SK-N-MC (cell line): ENCODE data around the gene PPP4R3B.
A peak's percentile ranks its signal among the peaks of the same experiment; 100 is the strongest.
"Not testable (repeated sequence)": the region's sequence is repeated elsewhere in the genome, so short reads cannot be mapped to it uniquely, and the experiment has no call there.

ENCODE experiments used
- DNase-seq: peaks from one replicate; pipeline ENCODE4 v3.0.0-alpha.2; 2011; ENCODE audit warnings: low read depth, low spot score
- H3K27ac ChIP-seq: fragments of 200-600 bp; sonication (generic); 2 replicates; pipeline ENCODE4 v1.5.1; 2016; ENCODE audit warnings: mixed run types
- H3K36me3 ChIP-seq: fragments of 200-600 bp; sonication (generic); 2 replicates; pipeline ENCODE4 v1.6.1; 2017; ENCODE audit warnings: antibody characterized with exemption, low read length, mixed read lengths; ENCODE audit not compliant: insufficient read depth
- H3K4me3 ChIP-seq: fragments of 200-600 bp; sonication (generic); 2 replicates; pipeline ENCODE4 v1.5.1; 2016
- H3K9ac ChIP-seq: fragments of 200-600 bp; sonication (generic); 2 replicates; pipeline ENCODE4 v1.8.0; 2017; ENCODE audit warnings: mixed run types, mixed read lengths; ENCODE audit not compliant: insufficient read length
- H3K9me3 ChIP-seq: fragments of 200-600 bp; sonication (generic); 2 replicates; pipeline ENCODE4 v1.6.1; 2017; ENCODE audit warnings: low read depth, mild to moderate bottlenecking, antibody characterized with exemption, low read length, moderate library complexity, mixed read lengths
- EZH2 ChIP-seq: fragments of 200-600 bp; sonication (generic); IDR thresholded peaks from one replicate; pipeline ENCODE4 v1.6.1; 2017; ENCODE audit warnings: antibody characterized with exemption
- FOXP2 ChIP-seq: optimal IDR thresholded peaks from 2 replicates; pipeline ENCODE3; 2011; ENCODE audit warnings: mild to moderate bottlenecking, moderate library complexity; ENCODE audit not compliant: insufficient read depth; ENCODE audit errors: extremely low read length, control extremely low read depth
- POLR2AphosphoS5 ChIP-seq: IDR thresholded peaks from 2 replicates; pipeline ENCODE4 v1.6.1; 2012; ENCODE audit warnings: mild to moderate bottlenecking, low read depth, low read length, borderline replicate concordance

The PPP4R3B gene

DNA sequence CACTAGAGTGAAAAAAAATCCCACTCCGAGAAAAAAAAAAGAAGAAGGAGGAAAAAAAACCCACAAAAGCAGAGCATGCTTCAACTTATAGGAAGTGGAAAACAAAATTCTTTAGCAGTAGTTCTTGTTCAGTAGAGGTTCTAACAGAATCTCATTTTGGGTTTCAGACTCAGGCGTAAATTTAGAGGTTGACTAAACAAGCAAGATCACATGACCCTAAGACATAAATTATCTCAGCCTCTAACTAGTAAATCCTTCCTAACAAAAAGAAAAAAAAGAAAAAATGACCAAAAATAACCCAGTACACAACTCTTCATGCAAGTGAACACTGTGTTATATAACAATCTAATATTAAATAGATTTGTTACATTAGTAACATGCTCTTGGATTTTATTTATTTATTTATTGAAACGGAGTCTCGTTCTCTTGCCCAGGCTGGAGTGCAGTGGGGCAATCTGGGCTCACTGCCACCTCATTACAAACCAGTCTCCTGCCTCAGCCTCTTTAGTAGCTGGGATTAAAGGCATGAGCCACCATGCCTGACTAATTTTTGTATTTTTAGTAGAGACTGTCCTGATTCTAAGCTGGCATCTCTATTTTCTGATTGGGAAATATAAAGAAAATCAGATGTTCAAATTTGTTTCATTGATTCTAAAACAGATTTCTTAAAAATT is 35.4 kb downstream of the PPP4R3B start:
- H3K9ac ChIP-seq = no peak overlapping the region
- H3K9me3 ChIP-seq = no peaks in the 10 kb centered on the region
- no peak overlapping the region for H3K4me3 ChIP-seq
- no peak for TF ChIP-seq EZH2
- no peak for TF ChIP-seq POLR2AphosphoS5
- no peak for TF ChIP-seq FOXP2
- H3K36me3 ChIP-seq = peaks cover 79% of the 10 kb centered on the region
- DNase-seq = no peak
- peak overlapping the region; percentile 57 for H3K27ac ChIP-seq

GRCh38 chr2:55581435-55581834 is 36.0 kb downstream of the PPP4R3B start:
- Histone ChIP-seq H3K4me3 (no peak overlapping the region), H3K27ac (peak overlapping the region; percentile 57; the same call in 1 of the 2 replicates), H3K36me3 (peaks cover 79% of the 10 kb centered on the region), H3K9me3 (no peaks in the 10 kb centered on the region), H3K9ac (no peak overlapping the region)
- no peak for DNase-seq
- no peak for TF ChIP-seq EZH2
- TF ChIP-seq POLR2AphosphoS5 = no peak
- TF ChIP-seq FOXP2 = no peak

GRCh38 chr2:55569002-55569401 is 48.4 kb downstream of the PPP4R3B start:
- DNase-seq, H3K4me3 ChIP-seq, H3K9ac ChIP-seq, H3K27ac ChIP-seq, H3K9me3 ChIP-seq: not testable (repeated sequence)
- H3K36me3 ChIP-seq = peaks cover 42% of the 10 kb centered on the region

DNA sequence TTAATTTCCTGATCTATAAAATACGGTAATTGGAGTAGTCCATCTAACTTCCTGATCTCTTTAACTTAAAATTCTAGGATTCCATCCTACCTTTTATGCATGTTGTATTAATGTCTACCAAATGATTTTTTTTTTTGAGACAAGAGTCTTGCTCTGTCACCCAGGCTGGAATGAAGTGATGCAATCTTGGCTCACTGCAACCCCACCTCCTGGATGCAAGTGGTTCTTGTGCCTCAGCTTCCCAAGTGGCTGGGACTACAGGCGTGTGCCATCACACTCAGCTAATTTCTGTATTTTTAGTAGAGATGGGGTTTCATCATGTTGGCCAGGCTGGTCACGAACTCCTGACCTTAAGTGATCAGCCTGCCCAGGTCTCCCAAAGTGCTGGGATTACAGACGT is 50.1 kb downstream of the PPP4R3B start:
- H3K9ac ChIP-seq = no peak overlapping the region
- peaks cover 57% of the 10 kb centered on the region for H3K36me3 ChIP-seq
- no peaks in the 10 kb centered on the region for H3K9me3 ChIP-seq
- no peak for DNase-seq
- TF ChIP-seq EZH2 (no peak), POLR2AphosphoS5 (no peak), FOXP2 (no peak)
- H3K4me3 ChIP-seq = no peak overlapping the region
- no peak overlapping the region for H3K27ac ChIP-seq

- Histone ChIP-seq H3K9ac (no peak overlapping the region), H3K4me3 (no peak overlapping the region), H3K27ac (peak overlapping the region; percentile 5; the same call in 1 of the 2 replicates), H3K9me3 (no peaks in the 10 kb centered on the region), H3K36me3 (peaks cover 72% of the 10 kb centered on the region)
- DNase-seq = no peak
- no peak for TF ChIP-seq POLR2AphosphoS5
- no peak for TF ChIP-seq EZH2
- TF ChIP-seq FOXP2 = no peak
These were observed 51.8 kb downstream of the PPP4R3B start for GRCh38 chr2:55565613-55566012.

DNA sequence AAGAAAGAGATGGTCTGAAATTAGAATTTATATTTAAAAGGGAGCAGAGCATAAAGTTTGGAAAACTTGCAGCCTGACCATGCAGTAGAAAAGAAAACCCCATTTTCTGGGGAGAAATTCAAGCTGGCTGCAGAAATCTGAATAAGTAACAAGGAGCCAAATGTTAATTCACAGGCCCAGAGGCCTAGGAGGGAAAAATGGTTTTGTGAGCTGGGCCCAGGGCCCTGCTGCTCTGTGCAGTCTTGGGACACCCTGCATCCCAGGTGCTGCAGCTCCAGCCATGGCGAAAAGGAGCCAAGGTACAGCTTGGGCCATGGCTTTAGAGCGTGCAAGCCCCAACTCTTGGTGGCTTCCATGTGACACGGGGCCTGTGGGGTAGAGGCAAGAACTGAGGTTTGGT is 56.6 kb downstream of the PPP4R3B start:
- H3K9me3 ChIP-seq = no peaks in the 10 kb centered on the region
- no peak overlapping the region for H3K9ac ChIP-seq
- H3K4me3 ChIP-seq = no peak overlapping the region
- H3K27ac ChIP-seq = no peak overlapping the region
- TF ChIP-seq POLR2AphosphoS5 (no peak), FOXP2 (no peak), EZH2 (no peak)
- DNase-seq = no peak
- H3K36me3 ChIP-seq = peaks cover 87% of the 10 kb centered on the region

GRCh38 chr2:55556809-55557208 is 60.6 kb downstream of the PPP4R3B start:
- TF ChIP-seq EZH2 = no peak
- TF ChIP-seq FOXP2 = no peak
- no peak for TF ChIP-seq POLR2AphosphoS5
- no peak overlapping the region for H3K27ac ChIP-seq
- H3K9ac ChIP-seq = no peak overlapping the region
- DNase-seq = no peak
- peaks cover 81% of the 10 kb centered on the region for H3K36me3 ChIP-seq
- no peak overlapping the region for H3K4me3 ChIP-seq
- no peaks in the 10 kb centered on the region for H3K9me3 ChIP-seq

DNA sequence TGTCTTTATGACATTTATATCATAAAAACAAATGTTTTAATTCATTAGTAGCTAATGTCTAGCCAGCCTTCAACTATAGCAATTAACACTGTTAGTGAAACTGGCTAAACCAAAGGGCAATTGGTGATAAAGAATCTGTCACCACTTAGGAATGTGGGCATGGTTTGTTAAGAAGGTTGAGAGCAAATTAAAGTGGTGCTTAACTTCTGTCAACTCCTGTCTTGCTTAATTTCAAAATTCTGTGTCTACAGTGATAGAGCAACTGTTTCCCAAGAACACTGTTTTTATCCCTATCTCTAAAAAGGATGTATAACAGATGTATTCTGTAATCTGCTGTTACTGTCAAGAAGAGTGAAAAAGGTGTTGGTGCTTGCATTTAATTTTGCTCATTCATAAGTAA is 61.4 kb downstream of the PPP4R3B start:
- Histone ChIP-seq H3K9ac (no peak overlapping the region), H3K36me3 (peaks cover 73% of the 10 kb centered on the region), H3K9me3 (no peaks in the 10 kb centered on the region), H3K27ac (peak overlapping the region; percentile 28; the same call in 1 of the 2 replicates), H3K4me3 (no peak overlapping the region)
- DNase-seq = no peak
- TF ChIP-seq FOXP2 = no peak

DNA sequence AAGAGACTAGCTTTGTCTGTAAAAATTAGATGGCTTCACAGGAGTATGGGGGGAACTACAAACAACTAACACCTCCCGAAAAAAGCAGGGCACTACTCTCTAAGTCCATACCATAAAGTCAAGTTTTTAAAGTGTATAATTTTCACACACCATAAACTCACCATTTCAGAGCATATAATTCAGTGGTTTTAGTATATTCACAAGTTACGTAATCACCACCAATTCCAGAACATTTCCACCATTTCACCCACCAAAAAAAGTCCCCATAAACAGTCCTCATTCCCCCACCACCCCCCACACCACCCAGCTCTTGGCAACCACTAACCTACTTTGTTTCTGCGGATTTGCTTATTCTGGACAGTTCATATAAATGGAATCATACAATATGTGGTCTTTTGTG is 64.1 kb downstream of the PPP4R3B start:
- no peak for TF ChIP-seq EZH2
- H3K36me3 ChIP-seq = peaks cover 70% of the 10 kb centered on the region

More for the DNA sequence above, 64.1 kb downstream of the PPP4R3B start:
- no peak overlapping the region for H3K9ac ChIP-seq
- DNase-seq = no peak
- H3K27ac ChIP-seq = peak overlapping the region; percentile 14; the same call in 1 of the 2 replicates
- no peaks in the 10 kb centered on the region for H3K9me3 ChIP-seq
- H3K4me3 ChIP-seq = no peak overlapping the region
